Activated CD4-positive, alpha-beta T cell treated with anti-CD3 and anti-CD28 coated beads, Interleukin-2, amount 50 U/mL, for 16 hours (primary cell): ENCODE results near the gene ABCA10.
"Not testable (repeated sequence)": the region's sequence is repeated elsewhere in the genome, so short reads cannot be mapped to it uniquely, and the experiment has no call there.

Experiments
- DNase-seq: peaks from one replicate; pipeline ENCODE4 v3.0.0-alpha.2; 2020

Gene ABCA10

DNA sequence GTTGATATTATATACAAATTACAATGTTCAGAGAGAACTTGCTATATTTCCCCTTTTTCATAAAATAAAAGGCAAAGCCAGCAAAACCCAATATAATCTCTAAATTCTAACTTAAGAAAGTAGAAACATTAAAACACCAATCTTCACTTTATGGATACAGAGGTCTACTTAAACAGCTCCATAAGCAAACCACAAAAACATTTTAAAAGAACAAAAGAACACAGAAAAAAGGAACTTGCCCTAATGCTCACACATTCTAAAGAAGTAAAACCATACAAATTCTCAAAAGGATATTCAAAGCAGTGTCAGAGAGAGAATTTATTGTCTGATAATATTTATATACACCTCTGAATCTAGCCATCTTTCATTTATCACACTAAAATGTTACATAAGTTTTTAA is 606 bp downstream of the ABCA10 start:
- no peak for DNase-seq

DNA sequence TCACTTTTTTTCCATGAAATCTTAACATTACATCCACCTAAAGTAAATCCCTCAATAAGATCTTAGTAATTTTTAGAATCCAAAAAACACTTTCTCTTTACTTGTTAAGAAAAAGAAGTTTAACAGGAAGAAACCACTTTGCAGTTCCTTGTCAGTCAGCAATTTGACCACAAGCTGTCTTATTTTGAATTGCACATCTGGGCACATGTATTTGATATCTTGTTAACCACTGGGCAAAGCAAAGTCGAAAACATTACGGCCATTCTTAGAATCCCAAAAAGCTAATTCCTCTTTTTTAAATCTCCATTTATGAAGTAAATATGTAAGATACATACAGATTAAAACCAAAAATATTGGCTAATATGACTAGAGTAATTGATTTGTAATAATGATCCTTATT is 1.1 kb downstream of the ABCA10 start:
- no peak for DNase-seq

DNA sequence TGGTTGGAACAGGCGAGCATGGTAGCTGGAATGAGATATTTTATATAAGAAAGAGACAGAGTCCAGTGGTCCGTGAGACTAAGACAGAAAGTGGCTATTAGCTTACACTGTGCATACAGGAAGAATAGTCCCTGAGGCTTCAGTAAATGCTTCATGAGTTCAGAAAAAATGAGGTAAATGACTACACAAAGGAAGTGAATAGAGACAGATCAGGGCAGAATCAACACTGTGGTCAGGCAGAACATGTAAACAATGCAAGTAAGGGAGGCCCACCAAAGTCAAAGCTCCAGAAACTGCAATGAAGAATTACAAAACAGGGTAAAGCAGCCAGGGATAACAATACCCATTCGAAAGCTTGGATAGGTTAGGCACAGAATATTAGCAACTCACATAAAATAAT is 4.8 kb downstream of the ABCA10 start:
- DNase-seq: no peak

DNA sequence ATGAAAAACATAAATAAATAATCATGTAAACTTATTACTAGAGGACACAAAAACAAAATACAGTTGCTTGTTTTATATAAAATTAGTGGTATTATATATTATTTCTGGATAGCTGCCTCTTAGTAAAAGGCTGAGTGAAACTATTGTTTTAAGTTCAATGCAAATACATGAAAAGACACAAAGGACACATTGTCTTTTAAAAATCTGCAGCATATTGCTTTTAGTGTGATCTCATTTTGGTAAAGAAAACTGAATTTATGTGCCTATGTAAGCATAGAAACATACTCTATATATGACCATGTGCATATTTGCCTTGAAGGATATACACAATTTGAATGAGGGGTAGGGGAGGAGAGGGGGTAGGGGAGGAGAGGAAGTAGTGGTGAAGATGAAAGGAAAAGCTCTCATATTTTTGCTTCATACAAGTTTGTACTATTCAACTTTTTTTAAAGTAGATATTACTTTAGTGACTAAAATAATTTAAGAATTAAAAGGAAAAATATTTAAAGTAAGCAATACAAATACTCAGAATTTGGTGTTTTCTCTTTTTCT is 5.8 kb downstream of the ABCA10 start:
- DNase-seq: no peak

DNA sequence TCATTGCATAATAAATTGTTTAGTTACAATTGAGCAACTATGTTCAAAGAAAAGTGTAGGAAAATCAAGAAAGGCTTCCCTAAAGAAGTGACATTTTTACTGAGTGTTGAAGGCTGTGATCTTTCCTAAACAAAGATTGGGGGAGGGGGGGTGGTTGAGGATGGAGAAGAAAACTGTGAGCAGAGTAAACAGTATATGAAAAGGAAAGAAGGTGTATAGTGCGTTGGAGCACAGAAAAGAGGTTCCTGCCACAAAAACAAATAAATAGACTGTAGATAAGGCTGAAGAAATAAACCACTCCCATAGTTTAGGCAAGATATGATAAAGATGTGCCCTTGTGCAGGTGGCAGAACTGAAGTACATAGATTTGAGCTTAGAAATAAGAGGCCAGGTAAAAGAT is 8.5 kb downstream of the ABCA10 start:
- DNase-seq: no peak

DNA sequence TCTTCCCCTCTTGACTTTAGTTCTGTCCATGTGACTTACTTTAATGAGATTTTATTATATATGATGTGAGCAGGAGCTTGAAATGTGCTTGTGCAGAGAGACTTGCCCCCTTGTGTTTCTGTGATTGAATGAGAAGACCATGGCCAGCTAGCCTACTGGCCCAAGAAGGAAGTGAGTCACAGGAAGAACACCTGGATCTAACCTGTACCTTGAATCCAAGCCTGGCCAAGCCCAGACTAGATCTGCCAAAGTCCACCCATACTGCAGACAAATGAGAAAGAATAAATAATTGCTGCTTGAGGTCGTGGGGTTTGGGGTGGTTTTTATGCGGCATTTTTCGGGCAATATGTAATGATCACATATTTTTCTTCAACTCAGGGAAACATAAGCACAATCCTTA is 9.6 kb downstream of the ABCA10 start:
- DNase-seq: no peak

DNA sequence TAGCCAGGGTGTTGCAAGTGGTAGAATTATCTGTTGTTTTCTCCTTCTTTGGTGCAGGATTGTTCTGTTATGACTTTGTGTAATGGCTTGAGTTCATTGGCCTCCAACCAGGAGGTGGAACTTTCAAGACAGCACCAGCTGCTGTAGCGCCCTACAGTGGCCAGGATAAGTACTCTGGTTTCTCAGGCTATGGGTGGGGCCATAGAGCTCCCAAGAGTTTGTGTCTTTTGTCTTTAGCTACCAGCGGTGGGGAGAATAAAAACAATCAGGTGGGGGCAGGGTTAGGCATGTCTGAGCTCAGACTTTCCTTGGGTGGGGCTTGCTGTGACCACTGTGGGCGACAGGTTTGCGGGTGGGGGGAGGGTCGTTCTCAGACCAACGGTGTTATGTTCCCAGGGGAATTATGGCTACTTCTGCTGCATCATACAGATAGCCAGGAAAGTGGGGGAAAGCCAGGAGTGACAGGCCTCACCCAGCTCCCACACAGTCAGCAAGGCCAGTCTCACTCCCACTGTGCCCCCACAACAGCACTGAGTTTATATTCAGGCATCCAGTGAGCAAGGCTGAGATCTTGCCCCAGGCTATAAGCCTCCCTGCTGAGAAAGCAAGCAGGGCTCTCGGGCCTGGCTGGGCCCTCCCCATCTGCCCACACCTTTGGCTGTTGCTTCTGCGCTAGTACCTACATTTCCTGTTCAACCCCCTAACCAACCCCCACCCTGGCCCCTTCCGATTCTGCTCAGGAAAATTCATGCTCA is 15.4 kb downstream of the ABCA10 start:
- no peak for DNase-seq

DNA sequence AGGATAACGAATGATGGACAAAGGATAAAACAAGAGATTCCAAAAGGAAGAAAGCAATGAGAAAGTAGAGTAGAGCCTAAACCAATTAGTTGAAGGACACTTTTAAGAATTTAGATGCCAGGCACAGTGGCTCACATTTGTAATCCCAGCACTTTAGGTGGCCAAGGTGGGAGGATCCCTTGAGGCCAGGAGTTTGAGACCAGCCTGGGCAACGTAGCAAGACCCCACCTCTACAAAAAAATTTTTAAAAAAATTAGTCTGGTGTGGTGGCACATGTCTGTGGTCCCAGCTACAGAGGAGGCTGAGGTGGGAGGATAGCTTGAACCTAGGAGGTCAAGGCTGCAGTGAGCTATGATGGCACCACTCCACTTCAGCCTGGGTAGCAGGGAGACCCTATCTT is 20.0 kb downstream of the ABCA10 start:
- DNase-seq: no peak

DNA sequence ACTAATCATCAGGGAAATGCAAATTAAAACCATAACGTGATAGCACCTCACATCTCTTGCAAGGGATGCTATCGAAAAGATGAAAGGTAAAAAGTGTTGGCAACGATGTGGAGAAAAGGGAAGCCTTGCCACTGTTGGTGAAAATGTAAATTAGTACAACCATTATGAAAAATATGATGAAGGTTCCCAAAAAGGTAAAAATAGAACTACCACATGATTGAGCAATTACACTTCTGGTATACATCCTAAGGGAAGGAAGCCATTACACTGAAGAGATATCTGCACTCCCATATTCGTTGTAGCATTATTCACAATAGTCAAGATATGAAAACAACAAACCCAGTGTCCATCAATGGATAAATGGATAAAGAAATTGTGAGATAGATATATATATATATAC is 21.5 kb downstream of the ABCA10 start:
- no peak for DNase-seq

DNA sequence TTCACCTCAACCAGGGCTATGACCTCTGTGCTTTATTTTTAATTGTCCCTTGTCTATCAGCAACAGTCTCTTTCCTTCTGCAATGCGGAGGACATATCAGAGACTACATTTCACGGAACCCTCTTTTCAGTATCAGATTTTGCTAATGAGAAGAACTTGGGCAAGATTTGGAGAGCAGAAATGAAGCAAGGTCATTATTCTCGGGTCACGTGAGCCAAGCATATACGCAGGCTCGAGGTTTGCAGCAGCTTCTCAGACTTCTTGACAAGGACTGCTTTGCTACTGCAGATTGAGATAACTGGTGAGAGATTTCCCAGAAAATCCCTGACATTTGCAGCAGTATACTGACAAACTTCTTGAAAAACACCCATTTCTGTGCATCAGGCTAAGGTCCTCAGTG is 30.4 kb downstream of the ABCA10 start:
- no peak for DNase-seq

DNA sequence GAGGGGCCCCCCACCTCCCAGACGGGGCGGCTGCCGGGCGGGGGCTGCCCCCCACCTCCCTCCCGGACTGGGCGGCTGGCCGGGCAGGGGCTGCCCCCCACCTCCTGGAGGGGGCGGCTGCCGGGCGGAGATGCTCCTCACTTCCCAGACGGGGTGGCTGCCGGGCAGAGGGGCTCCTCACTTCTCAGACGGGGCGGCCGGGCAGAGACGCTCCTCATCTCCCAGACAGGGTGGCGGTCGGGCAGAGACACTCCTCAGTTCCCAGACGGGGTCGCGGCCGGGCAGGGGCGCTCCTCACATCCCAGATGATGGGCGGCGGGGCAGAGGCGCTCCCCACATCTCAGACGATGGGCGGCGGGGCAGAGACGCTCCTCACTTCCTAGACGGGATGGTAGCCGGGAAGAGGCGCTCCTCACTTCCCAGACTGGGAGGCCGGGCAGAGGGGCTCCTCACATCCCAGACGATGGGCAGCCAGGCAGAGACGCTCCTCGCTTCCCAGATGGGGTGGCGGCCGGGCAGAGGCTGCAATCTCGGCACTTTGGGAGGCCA is 32.4 kb downstream of the ABCA10 start:
- not testable (repeated sequence) for DNase-seq

DNA sequence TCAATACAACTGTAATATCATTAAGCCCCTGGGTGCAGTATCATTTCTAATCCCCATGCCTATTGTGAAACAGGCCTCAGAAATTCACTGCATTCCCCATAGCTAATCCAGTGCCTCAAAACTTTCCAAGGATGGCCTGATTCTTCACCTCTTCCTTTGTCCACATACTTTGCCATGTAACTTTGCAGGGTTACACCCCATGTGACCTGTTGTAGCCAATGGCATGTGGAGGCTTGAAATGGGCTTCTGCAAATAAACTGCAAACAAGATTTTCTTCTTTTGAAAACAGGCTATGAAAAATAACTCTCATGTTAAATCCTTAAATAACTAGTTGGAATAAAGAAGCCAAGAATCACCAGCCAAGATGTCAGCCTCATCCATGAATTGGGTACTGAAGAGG is 35.9 kb downstream of the ABCA10 start:
- no peak for DNase-seq

DNA sequence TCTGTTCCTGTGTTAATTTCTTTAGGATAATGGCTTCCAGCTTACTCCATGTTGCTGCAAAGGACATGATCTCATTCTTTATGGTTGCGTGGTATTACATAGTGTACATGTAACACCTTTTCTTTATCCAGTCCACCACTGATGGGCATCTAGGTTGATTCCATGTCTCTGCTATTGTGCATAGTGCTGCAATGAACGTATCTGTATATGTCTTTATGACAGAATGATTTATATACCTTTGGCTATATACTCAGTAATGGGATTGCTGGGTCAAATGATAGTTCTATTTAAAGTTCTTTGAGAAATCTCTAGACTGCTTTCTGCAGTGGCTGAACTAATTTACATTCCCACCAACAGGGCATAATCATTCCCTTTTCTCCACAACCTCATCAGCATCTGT is 39.8 kb downstream of the ABCA10 start:
- DNase-seq: no peak

DNA sequence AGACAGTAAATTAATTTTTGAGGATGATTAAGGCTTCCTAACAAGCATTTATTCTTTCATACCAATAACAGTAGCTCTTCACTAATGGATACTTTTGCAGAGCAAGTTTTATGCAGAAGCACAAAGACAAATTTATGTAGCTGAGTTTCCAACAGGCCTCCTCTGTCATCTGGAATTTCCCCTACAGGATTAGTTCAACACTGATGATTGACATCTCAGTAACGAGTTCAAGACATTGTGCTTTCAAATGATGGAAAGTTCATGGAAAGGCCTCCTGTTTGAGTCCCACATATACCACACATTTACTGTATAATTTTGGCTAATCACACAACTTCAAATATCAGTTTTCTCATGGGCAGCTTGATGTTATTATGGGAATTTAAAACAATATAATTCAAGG is 40.6 kb downstream of the ABCA10 start:
- DNase-seq: no peak

DNA sequence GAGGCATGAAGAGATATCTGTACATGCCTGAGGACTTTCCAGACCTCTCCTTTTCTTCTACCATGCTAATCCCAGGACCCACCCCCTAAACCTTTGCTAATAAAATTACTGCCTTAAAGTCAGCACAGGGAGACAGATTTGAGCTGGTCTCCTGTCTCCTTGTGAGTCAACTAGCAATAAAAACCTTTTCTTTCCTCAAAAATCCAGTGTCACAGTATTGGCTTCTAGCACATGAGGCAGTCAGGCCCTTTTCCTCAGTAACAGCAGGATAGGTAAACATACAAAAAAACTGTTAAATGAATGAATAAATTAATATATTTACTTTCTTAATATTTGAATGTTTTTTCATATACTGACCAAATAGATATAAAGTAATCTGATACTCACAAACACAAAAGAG is 41.3 kb downstream of the ABCA10 start:
- no peak for DNase-seq

DNA sequence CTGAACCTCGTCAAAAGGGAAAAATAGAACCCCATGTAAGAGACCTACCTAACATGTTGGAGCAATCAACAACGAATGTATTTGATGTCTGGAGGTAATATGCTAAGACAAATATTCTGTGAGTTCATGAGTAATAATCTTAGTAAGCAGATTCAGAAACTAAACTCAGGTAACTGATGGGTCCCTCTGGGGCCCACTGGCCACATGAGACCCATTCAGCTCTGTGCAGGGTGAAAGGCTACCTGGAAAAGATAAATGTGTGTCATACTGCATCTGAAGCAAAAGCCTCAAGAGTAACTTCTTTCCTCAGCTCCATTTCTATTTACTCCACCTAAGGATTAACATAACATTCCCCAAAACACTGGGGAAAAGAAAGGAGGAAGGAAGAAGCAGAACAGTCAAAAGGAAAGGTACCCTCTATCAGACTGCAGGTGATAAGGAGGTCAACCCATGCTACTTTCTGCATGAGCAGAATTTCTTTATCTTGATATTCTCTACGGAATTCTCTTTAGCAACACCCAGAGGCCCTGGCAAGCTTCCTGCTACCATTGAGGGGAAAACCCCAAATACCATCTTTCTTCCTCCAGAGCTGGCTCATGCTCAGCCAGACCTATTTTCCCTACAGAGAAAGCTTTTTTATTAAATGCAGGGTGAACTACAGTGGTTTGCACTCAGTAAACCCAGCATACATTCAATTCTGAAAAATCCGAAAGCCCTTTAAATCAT is 49.2 kb downstream of the ABCA10 start:
- no peak for DNase-seq

DNA sequence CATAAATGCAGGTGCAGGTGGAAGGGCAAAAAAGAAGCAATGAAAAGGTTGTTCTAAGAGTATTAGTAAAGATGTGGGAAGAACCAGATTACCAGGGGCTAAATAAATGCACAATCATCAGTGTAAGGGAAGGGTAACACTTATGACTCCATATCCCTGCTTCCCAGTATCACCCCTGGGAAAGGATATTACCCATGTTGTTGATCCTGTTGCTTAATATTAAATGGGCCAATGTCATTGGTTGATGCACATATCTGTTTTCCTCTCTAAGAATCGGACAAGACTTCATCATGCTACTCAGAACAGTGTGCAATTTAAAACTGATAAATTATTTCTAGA is 52.2 kb downstream of the ABCA10 start:
- no peak for DNase-seq

DNA sequence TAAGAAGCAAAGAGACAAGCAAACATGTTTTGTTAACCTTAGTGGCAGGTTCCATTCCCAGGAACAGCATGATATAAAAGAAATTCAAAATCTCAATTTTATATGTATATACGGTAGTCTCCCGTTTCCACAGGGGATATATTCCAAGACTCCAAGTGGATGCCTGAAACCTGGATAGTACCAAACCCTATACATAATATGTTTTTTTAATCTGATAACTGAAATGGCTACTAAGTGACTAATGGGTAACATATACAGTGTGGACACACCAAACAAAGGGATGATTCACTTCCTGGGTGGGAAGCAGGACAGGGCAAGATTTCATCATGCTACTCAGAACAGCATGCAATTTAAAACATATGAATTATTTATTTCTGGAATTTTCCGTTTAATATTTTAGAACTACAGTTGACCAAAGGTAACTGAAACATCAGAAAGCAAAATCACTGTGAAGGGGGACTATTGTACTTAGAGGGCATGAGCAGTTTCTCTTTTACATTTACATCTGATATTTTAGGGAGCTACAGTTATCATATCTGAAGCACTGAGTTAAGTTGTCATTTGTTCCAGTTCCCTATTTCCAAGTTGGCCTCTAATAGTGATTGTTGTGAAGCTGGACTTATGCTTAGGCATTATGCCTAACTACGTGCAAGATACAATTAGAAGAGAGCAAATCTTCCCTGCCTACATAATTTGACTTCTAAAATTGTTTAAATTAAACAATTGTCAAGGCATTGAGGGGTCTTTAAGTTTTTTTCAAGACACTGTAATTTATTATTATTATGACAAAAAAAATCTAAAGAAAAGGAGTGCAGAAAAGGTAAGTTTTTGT is 52.8 kb downstream of the ABCA10 start:
- no peak for DNase-seq

DNA sequence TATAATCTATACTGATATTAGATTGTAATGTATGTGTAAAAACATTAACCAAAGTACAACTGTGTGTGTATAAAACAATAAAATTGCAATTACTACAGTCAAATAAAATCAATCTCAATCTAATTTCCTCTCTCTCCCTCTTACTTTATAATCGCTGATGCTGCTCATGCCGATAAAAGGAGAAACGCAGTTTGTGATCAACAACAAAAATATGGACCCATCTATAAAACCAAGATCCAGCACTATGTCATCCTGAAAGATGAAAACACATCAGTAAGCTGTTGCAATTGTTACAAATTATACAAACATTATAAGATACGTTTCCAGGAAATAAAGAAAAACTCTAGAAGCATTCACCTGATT is 53.4 kb downstream of the ABCA10 start:
- DNase-seq: no peak

DNA sequence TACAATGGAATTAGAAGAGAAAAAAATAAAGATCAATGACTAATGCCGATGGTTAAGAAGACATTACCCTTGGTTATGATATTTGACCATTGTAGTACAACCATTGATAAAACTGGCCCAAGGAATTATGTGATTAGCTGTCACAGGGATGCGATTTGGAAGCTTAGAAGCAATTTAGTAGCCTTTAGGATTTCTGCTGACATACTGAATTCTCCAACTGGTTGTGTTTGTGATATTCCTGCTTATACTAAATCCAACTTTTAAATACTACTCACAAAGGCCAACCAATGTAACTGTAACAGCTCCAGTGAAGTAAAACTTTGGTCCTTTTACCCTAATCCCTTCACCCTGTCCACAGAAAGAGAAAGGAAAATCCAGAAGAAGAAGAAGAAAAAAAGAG is 55.5 kb downstream of the ABCA10 start:
- DNase-seq: no peak

DNA sequence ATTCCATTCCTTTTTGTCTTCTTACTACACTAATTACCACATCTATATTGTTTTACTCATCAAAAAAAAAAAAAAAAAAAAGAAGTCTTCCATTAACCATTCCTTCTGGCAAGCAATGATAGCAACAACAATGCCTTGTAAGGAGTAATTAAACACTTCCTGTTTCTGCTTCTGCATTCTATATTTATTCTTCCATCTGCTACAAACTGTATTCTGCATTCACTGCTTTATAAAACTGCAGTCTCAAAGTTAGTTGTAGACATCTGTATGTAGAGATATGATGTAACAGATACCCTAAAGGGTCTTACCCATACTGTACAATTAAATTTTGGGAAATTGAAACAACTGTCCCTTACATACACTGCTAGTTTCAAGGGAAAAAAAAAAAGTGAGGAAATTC is 58.2 kb downstream of the ABCA10 start:
- no peak for DNase-seq

DNA sequence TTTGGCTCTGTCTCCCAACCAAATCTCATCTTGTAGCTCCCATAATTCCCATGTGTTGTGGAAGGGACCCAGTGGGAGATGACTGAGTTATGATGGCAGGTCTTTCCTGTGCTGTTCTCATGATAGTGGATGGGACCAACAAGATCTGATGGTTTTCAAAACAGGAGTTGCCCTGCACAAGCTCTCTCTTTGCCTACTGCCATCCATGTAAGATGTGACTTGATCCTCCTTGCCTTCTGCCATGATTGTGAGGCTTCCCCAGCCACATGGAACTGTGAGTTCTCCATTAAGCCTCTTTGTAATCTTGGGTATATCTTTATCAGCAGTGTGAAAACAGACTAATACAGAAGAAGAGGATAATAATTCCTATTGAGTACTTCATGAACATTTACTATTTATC is 60.0 kb downstream of the ABCA10 start:
- not testable (repeated sequence) for DNase-seq

DNA sequence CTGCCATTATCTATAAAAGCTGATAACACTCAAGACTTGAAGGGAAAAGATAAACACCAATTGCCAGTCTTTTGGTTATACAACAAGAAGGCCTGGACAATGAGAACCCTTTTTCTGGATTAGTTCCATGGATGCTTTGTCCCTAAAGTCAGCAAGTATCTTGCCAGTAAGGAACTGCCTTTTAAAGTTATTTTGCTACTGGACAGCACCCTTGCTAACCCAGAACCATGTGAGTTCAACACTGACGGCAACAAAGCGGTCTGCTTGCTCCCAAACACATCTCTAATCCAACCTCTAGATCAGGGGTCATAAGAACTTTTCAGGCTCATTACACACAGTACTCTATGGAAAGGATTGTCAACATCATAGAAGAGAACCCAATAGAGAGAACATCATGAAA is 61.7 kb downstream of the ABCA10 start:
- no peak for DNase-seq

DNA sequence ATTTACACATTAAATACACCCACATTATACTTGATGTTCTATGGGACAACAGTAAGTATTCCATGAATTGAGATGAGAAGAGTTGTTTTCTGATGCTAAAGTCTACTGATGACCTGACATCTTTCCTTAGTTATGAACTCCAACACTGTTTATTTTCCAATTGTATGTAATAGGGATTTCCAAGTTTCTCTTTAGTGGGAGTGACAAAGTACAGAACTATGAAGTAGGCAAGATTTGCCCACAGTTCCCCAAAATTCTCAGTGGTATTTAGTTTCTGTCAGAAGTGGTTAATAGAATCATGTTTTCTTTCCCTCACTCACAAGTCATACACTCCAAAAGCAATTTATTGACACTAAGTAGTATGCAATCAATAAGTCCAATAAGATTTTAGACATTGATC is 64.4 kb downstream of the ABCA10 start:
- DNase-seq: no peak
